ENCODE results near the gene ABHD8. TPM values are rescaled to one million over a fixed set of nuclear protein-coding genes. Genes with fewer than 3 reads are reported as not detected.

The ABHD8 gene
- polyA plus RNA-seq, 1 experiment = 6.1 TPM

DNA sequence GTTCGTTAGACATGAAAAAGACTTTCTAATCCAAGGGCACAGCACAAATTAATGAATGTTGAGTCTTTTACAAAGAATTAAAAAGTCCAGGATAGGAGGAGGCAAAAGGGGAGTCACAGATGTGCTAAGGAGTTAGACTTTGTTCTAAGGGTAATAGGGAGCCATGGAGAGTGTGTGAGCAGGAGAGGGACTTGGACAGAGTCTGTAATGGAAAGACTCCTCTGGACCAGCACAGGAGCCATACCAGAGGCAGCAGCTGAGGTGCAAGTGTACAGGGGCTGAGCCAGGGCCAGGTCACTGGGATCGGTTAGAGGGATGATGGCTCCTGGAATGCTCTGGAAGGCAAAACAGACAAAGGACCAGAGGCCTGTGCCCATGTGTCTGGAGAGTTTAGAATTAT lies 44.7 kb upstream of the ABHD8 start:
- CTCF ChIA-PET = interaction anchor here (1.0 to 5.6 kb wide), 4 partner anchors 11 to 119 kb away, joined by 3 to 87 read pairs (median 4); no protein-coding TSS in a partner anchor

GRCh38 chr19:17347361-17347760 lies 44.1 kb upstream of the ABHD8 start:
- DNase-seq (ENCODE audit: low read depth, low spot score) = no peak
- TF ChIP-seq CTCF (IDR thresholded peaks at IDR 0.05; ENCODE audit: low read depth, low read length) = no peak
- H3K4me3 ChIP-seq (ENCODE audit: low read depth, low read length) = no peak overlapping the region
- no peaks in the 10 kb centered on the region; the same call in 1 of the 2 replicates for H3K9me3 ChIP-seq (ENCODE audit: control insufficient read depth, insufficient read depth, low read length)
- ChIA-PET CTCF (interaction anchor here (1.0 to 5.6 kb wide), 5 partner anchors 12 to 119 kb away, joined by 3 to 87 read pairs (median 3); partner anchors contain the start of gene MVB12A), POLR2A (no interaction called here)
- H3K27ac ChIP-seq (ENCODE audit: low read depth, low read length) = peak overlapping the region; percentile 2
- peaks cover 8% of the 10 kb centered on the region for H3K27me3 ChIP-seq (ENCODE audit: control insufficient read depth, insufficient read depth, low read length)

More for the DNA sequence above, 44.7 kb upstream of the ABHD8 start:
- no peak for DNase-seq (ENCODE audit: low read depth, low spot score)
- Histone ChIP-seq H3K4me3 (ENCODE audit: low read depth, low read length) (no peak overlapping the region), H3K27ac (ENCODE audit: low read depth, low read length) (no peak overlapping the region), H3K27me3 (ENCODE audit: control insufficient read depth, insufficient read depth, low read length) (peaks cover 8% of the 10 kb centered on the region), H3K9me3 (ENCODE audit: control insufficient read depth, insufficient read depth, low read length) (no peaks in the 10 kb centered on the region; the same call in 1 of the 2 replicates)
- no peak for TF ChIP-seq CTCF (IDR thresholded peaks at IDR 0.05; ENCODE audit: low read depth, low read length)
- POLR2A ChIA-PET = no interaction called here

GRCh38 chr19:17346109-17346671 lies 43.0 kb upstream of the ABHD8 start:
- Histone ChIP-seq H3K27ac (ENCODE audit: low read depth, low read length) (no peak overlapping the region), H3K9me3 (ENCODE audit: control insufficient read depth, insufficient read depth, low read length) (no peaks in the 10 kb centered on the region), H3K4me3 (ENCODE audit: low read depth, low read length) (no peak overlapping the region), H3K27me3 (ENCODE audit: control insufficient read depth, insufficient read depth, low read length) (peaks cover 3% of the 10 kb centered on the region)
- peak; percentile 89 for TF ChIP-seq CTCF (IDR thresholded peaks at IDR 0.05; ENCODE audit: low read depth, low read length)
- no peak for DNase-seq (ENCODE audit: low read depth, low spot score)
- CTCF ChIA-PET = interaction anchor here (0.7 to 5.6 kb wide), 8 partner anchors 11 to 513 kb away, joined by 3 to 87 read pairs (median 4); partner anchors contain the start of genes DDA1 and RPL18A
- POLR2A ChIA-PET = no interaction called here

- no peak overlapping the region for H3K4me3 ChIP-seq (ENCODE audit: low read depth, low read length)
- no peaks in the 10 kb centered on the region for H3K9me3 ChIP-seq (ENCODE audit: control insufficient read depth, insufficient read depth, low read length)
- TF ChIP-seq CTCF (IDR thresholded peaks at IDR 0.05; ENCODE audit: low read depth, low read length) = no peak
- no peaks in the 10 kb centered on the region for H3K27me3 ChIP-seq (ENCODE audit: control insufficient read depth, insufficient read depth, low read length)
- no peak overlapping the region for H3K27ac ChIP-seq (ENCODE audit: low read depth, low read length)
- ChIA-PET POLR2A (no interaction called here), CTCF (no interaction called here)
- no peak for DNase-seq (ENCODE audit: low read depth, low spot score)
These were observed 38.6 kb upstream of the ABHD8 start for GRCh38 chr19:17341845-17342244.

- no peaks in the 10 kb centered on the region for H3K9me3 ChIP-seq (ENCODE audit: control insufficient read depth, insufficient read depth, low read length)
- no peak overlapping the region for H3K4me3 ChIP-seq (ENCODE audit: low read depth, low read length)
- no peak overlapping the region for H3K27ac ChIP-seq (ENCODE audit: low read depth, low read length)
- POLR2A ChIA-PET = no interaction called here
- H3K27me3 ChIP-seq (ENCODE audit: control insufficient read depth, insufficient read depth, low read length) = no peaks in the 10 kb centered on the region
- CTCF ChIA-PET = no interaction called here
- TF ChIP-seq CTCF (IDR thresholded peaks at IDR 0.05; ENCODE audit: low read depth, low read length) = no peak
- DNase-seq (ENCODE audit: low read depth, low spot score) = no peak
These were observed 38.2 kb upstream of the ABHD8 start for GRCh38 chr19:17341386-17341785.
